CD14-positive monocyte (primary cell): Measurements from ENCODE around the gene CUEDC1. TPM values are rescaled to one million over a fixed set of nuclear protein-coding genes. Genes with fewer than 3 reads are reported as not detected.

Experiments
- DNase-seq, 3 donors: peaks; one replicate each; pipeline ENCODE4 v3.0.0-alpha.2; 2011 to 2022
- H2AFZ ChIP-seq: 2 replicates; pipeline ENCODE4 v1.6.0; 2012; ENCODE audit warnings: mild to moderate bottlenecking, low read depth, low read length, inconsistent platforms; ENCODE audit not compliant: insufficient read depth, poor library complexity, severe bottlenecking
- H3K27ac ChIP-seq, 2 donors: 1 replicate in 1 of 2; 2 replicates in 1 of 2; pipeline ENCODE4 v1.5.1; 2012 to 2013; ENCODE audit warnings: low read length in 2 of 2, control low read depth in 1 of 2, inconsistent platforms in 1 of 2, low read depth in 1 of 2, mild to moderate bottlenecking in 1 of 2
- H3K27me3 ChIP-seq, 2 donors: one replicate each; pipeline versions ENCODE4 v1.6.0 to v1.6.1; 2011 to 2013; ENCODE audit warnings: low read length in 2 of 2; ENCODE audit not compliant: control insufficient read depth in 2 of 2, insufficient read depth in 2 of 2
- H3K36me3 ChIP-seq, 2 donors: replicated peaks in 1 of 2; 1 replicate in 1 of 2; 2 replicates in 1 of 2; pipeline versions ENCODE4 v1.5.1 to v1.6.1; 2012 to 2013; ENCODE audit warnings: low read length in 2 of 2, control low read depth in 1 of 2, inconsistent platforms in 1 of 2, mild to moderate bottlenecking in 1 of 2; ENCODE audit not compliant: insufficient read depth in 2 of 2, control insufficient read depth in 1 of 2
- H3K4me1 ChIP-seq, 2 donors: 1 replicate in 1 of 2; 2 replicates in 1 of 2; pipeline versions ENCODE4 v1.5.1 to v1.6.1; 2012 to 2013; ENCODE audit warnings: low read length in 2 of 2, control low read depth in 1 of 2, inconsistent platforms in 1 of 2, mild to moderate bottlenecking in 1 of 2, moderate library complexity in 1 of 2; ENCODE audit not compliant: insufficient read depth in 2 of 2, control insufficient read depth in 1 of 2
- H3K4me2 ChIP-seq: replicated peaks from 2 replicates; pipeline ENCODE3; 2012; ENCODE audit warnings: low read length, moderate library complexity, mild to moderate bottlenecking; ENCODE audit not compliant: poor library complexity, severe bottlenecking; ENCODE audit errors: extremely low read depth
- H3K4me3 ChIP-seq, 3 experiments: fragments of 200-600 bp in 1 of 3; sonication (generic) in 1 of 3; replicated peaks in 1 of 3; 1 replicate in 2 of 3; 2 replicates in 1 of 3; pipeline ENCODE4 v1.5.1; 2011 to 2013; ENCODE audit warnings: low read length in 3 of 3, mild to moderate bottlenecking in 3 of 3, control low read depth in 2 of 3, low read depth in 2 of 3, inconsistent platforms in 1 of 3, moderate library complexity in 1 of 3
- H3K79me2 ChIP-seq: 2 replicates; pipeline ENCODE4 v1.6.0; 2012; ENCODE audit warnings: mild to moderate bottlenecking, control low read depth, inconsistent platforms, low read length, moderate library complexity; ENCODE audit not compliant: insufficient read depth
- H3K9ac ChIP-seq: 2 replicates; pipeline ENCODE4 v1.6.0; 2017; ENCODE audit warnings: low read length, mild to moderate bottlenecking; ENCODE audit not compliant: insufficient read depth, poor library complexity, severe bottlenecking
- H3K9me3 ChIP-seq, 2 donors: replicated peaks in 1 of 2; 1 replicate in 1 of 2; 2 replicates in 1 of 2; pipeline versions ENCODE4 v1.5.1 to v1.6.1; 2012 to 2013; ENCODE audit warnings: low read length in 2 of 2, control low read depth in 1 of 2; ENCODE audit not compliant: control insufficient read depth in 1 of 2, insufficient read depth in 1 of 2
- H4K20me1 ChIP-seq: 2 replicates; pipeline ENCODE4 v1.6.0; 2012; ENCODE audit warnings: mild to moderate bottlenecking, low read length, control low read depth, moderate library complexity; ENCODE audit not compliant: insufficient read depth
- H3K27ac Mint-ChIP-seq, 7 donors: one replicate each; pipeline ENCODE4 v1.8.0; 2020; ENCODE audit warnings: mild to moderate bottlenecking in 7 of 7, mixed read lengths in 7 of 7, moderate library complexity in 6 of 7, inconsistent platforms in 2 of 7
- H3K27me3 Mint-ChIP-seq, 3 donors: one replicate each; pipeline ENCODE4 v1.8.0; 2021 to 2022; ENCODE audit warnings: low read depth in 3 of 3, mild to moderate bottlenecking in 3 of 3, mixed read lengths in 3 of 3, moderate library complexity in 3 of 3, inconsistent platforms in 1 of 3
- H3K36me3 Mint-ChIP-seq, 2 donors: one replicate each; pipeline ENCODE4 v1.8.0; 2020; ENCODE audit warnings: mixed read lengths in 2 of 2, inconsistent platforms in 1 of 2, mild to moderate bottlenecking in 1 of 2
- H3K4me1 Mint-ChIP-seq: one replicate; pipeline ENCODE4 v1.8.0; 2020; ENCODE audit warnings: mild to moderate bottlenecking, mixed read lengths
- H3K4me3 Mint-ChIP-seq, 2 donors: one replicate each; pipeline ENCODE4 v1.8.0; 2020; ENCODE audit warnings: mild to moderate bottlenecking in 2 of 2, mixed read lengths in 2 of 2, moderate library complexity in 1 of 2
- H3K9me3 Mint-ChIP-seq, 7 donors: one replicate each; pipeline ENCODE4 v1.8.0; 2020 to 2022; ENCODE audit warnings: mixed read lengths in 7 of 7, mild to moderate bottlenecking in 6 of 7, moderate library complexity in 6 of 7, inconsistent platforms in 2 of 7
- CTCF ChIP-seq: fragments of 200-600 bp; IDR thresholded peaks from one replicate; pipeline ENCODE4 v1.8.0; 2022; ENCODE audit warnings: antibody characterized with exemption, mild to moderate bottlenecking
- WGBS: methylation state at CpG from one replicate; pipeline ENCODE4 v1.1.5; 2013; ENCODE audit warnings: missing lambda C conversion rate; ENCODE audit not compliant: insufficient coverage; 5-methylcytosine and 5-hydroxymethylcytosine counted together
- intact Hi-C, 2 donors: fragments of 100-400 bp; cut with micrococcal nuclease; formaldehyde crosslinking; loops; one replicate each; pipeline versions ENCODE4 v1.15.0 to v1.15.1; 2023
- polyA plus RNA-seq, 3 donors: library from polyadenylated mRNA; depleted of rRNA in 1 of 3; unstranded in 2 of 3; stranded (reverse) in 1 of 3; fragments of 300-500 nt in 2 of 3; fragments of >200 nt in 1 of 3; fragmentation: Illumina TruSeq in 2 of 3; gene quantifications; 1 replicate in 2 of 3; 2 replicates in 1 of 3; pipeline ENCODE4 v1.2.3, GENCODE V29; 2012 to 2021

The CUEDC1 gene
- polyA plus RNA-seq, 3 donors, result 4.2 to 31.0 (median 4.3) TPM

- Histone ChIP-seq H4K20me1 (no peaks in the 10 kb centered on the region), H3K9ac (peak overlapping the region; percentile 30), H3K27me3 (no peaks in the 10 kb centered on the region), H3K36me3 (no peaks in the 10 kb centered on the region), H3K9me3 (no peaks in the 10 kb centered on the region), H3K79me2 (peaks cover 20% of the 10 kb centered on the region), H3K27ac (peak overlapping the region; percentile 62 to 87), H3K4me1 (peaks cover 76 to 87% of the 10 kb centered on the region in 2 donors), H3K4me2 (peak overlapping the region; percentile 75), H3K4me3 (peak overlapping the region; percentile 3 to 74 (median 28)), H2AFZ (no peak overlapping the region)
- Mint-ChIP-seq H3K4me1 (peaks cover 73% of the 10 kb centered on the region), H3K27ac (peak overlapping the region; percentile 91 to 95 (median 92)), H3K36me3 (peaks cover 3 to 10% of the 10 kb centered on the region in 2 donors), H3K4me3 (peak overlapping the region; percentile 75 to 92), H3K27me3 (peaks cover 0 to 4% (median 4%) of the 10 kb centered on the region in 3 donors), H3K9me3 (no peaks in the 10 kb centered on the region)
- peak; percentile 87 to 97 (median 91) for DNase-seq
- WGBS, result 0% methylated on average over 5 of the region's 10 CpGs
- no peak for TF ChIP-seq CTCF
- intact Hi-C loops, result loop anchor here (2.0 to 5.0 kb wide), 2 partner anchors 40 to 54 kb away; partner anchors contain the start of gene VEZF1 (in 1 of the 2)
Observed at GRCh38 chr17:57946798-57947358, 8.3 kb downstream of the CUEDC1 start.

GRCh38 chr17:57945996-57946797, 9.0 kb downstream of the CUEDC1 start:
- no peaks in the 10 kb centered on the region for H3K9me3 ChIP-seq
- no peaks in the 10 kb centered on the region for H3K27me3 ChIP-seq
- peaks cover 76 to 87% of the 10 kb centered on the region in 2 donors for H3K4me1 ChIP-seq
- peak overlapping the region; percentile 75 to 92 for H3K4me3 Mint-ChIP-seq
- peak overlapping the region; percentile 62 to 87 for H3K27ac ChIP-seq
- no peaks in the 10 kb centered on the region for H3K36me3 ChIP-seq
- H3K36me3 Mint-ChIP-seq, result peaks cover 3 to 12% of the 10 kb centered on the region in 2 donors
- peak overlapping the region; percentile 91 to 95 (median 92) for H3K27ac Mint-ChIP-seq
- H3K27me3 Mint-ChIP-seq, result peaks cover 0 to 4% (median 3%) of the 10 kb centered on the region in 3 donors
- 0% methylated on average over 1 of the region's 6 CpGs for WGBS
- H3K79me2 ChIP-seq, result peaks cover 20% of the 10 kb centered on the region
- TF ChIP-seq CTCF, result no peak
- H2AFZ ChIP-seq, result no peak overlapping the region
- H3K4me2 ChIP-seq, result peak overlapping the region; percentile 75
- H3K9ac ChIP-seq, result peak overlapping the region; percentile 30
- intact Hi-C loops, result loop anchor here (2.0 to 5.0 kb wide), 2 partner anchors 41 to 53 kb away; partner anchors contain the start of gene VEZF1 (in 1 of the 2)
- no peaks in the 10 kb centered on the region for H3K9me3 Mint-ChIP-seq
- H3K4me3 ChIP-seq, result peak overlapping the region; percentile 3 to 74 (median 28)
- H3K4me1 Mint-ChIP-seq, result peaks cover 73% of the 10 kb centered on the region
- H4K20me1 ChIP-seq, result no peaks in the 10 kb centered on the region
- DNase-seq, result peak in 2 of 3 donors; percentile 12 to 35
